ENCODE data around the gene CX3CR1.

Gene CX3CR1

DNA sequence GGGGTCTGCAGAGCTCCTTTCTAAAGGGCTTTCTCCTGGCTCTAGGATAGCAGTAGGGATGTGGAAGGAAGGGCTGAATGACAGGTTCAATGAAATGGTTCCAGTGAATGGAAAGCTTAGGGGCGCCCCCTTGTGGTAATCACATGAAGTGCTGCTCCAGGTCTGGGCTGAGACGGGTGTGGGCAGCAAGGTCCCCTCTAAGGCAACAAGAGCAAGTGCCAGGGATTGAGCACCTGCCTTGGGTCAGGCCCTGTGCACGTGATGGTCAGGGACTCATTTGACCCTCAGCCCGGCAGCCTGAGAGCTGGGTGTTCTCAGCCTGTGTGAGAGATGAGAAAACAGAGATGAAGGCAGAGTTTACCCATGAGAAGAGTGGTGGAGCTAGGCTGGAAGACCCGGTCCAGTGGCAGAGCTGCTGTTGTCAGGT is 12.1 kb upstream of the CX3CR1 start:
- peak; percentile 20 for DNase-seq

DNA sequence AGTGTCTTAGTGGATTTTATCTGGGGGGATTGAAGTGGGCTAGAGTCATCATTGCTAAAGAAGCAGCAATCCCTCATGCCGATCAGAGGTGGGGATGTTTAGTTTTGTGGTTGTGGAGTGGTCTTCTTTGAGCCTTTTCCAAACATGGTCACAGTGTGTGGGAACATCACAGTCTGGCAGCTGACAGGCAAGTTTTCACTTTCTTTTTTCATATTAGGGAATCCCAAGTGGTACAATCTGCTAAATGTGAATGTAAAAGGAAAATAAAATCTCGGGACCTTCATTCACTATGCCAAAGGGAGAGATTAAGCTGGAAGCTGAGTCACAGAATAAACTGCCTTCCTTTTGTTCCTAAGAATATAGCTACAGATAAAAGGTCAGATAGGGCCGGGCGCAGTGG is 10.4 kb upstream of the CX3CR1 start:
- DNase-seq: no peak

DNA sequence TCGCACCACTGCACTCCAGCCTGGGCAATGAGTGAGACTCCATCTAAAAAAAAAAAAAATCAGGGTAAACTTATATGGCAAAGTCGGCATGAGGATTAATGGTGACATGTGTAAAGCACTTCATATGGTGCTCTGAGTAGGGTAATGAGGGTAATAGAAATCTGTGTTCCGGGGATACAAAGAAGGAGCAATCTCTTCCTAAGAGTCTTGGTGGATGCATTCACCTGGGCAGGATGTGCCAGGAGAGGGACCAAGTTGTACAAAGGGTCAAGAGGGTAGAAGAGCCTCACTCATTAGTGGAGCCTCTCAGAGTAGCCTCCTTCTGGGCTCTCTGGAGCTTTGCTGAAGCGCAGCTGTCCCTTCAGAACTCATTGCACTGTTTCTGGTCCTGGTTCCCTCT is 9.3 kb upstream of the CX3CR1 start:
- DNase-seq: no peak

GRCh38 chr3:39288300-39288808 is 8.5 kb upstream of the CX3CR1 start:
- peak; percentile 71 for DNase-seq

- no peak for DNase-seq
These were observed 7.7 kb upstream of the CX3CR1 start for GRCh38 chr3:39287216-39288164.

GRCh38 chr3:39286771-39287170 is 6.9 kb upstream of the CX3CR1 start:
- DNase-seq: no peak

DNA sequence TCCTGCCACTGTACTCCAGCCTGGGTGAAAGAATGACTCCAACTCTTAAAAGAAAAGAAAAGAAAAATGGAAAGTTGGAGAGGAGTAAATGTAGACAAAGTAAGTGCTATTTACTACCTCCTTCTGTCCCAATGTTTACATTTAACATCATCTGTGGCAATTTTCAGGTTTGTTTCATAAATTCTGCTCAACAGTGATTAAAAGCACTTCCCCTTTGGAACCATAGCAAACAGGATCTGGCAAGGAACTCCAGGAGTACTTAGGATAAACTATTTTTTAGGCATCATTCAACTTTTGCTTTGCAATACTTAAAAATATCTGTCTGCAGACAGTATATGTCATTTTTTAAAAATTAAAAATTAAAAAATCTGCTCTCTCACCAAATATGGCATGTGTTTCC is 5.5 kb upstream of the CX3CR1 start:
- DNase-seq: no peak

- no peak for DNase-seq
These were observed 4.6 kb upstream of the CX3CR1 start for GRCh38 chr3:39284457-39284881.

GRCh38 chr3:39282057-39282456 is 2.2 kb upstream of the CX3CR1 start:
- no peak for DNase-seq

DNA sequence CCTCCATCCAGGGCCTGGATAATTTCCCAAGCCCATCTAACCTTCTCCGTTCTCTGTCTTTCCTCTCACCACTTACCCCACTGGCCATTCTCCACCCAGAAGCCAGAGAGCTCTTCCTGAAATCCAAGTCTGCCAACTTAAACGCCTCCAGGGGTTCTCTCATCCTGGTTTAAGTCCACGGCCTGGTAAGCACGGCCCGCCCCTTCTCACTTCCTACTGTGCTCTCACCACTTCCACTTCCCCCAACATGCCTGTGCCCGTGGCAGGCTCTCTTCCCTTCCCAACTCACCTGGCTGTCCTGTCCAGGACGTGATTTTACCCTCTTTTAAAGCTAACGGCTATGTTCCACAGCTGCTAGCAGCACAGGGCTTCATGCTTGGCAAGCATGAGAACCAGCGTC is 1.7 kb upstream of the CX3CR1 start:
- no peak for DNase-seq

DNA sequence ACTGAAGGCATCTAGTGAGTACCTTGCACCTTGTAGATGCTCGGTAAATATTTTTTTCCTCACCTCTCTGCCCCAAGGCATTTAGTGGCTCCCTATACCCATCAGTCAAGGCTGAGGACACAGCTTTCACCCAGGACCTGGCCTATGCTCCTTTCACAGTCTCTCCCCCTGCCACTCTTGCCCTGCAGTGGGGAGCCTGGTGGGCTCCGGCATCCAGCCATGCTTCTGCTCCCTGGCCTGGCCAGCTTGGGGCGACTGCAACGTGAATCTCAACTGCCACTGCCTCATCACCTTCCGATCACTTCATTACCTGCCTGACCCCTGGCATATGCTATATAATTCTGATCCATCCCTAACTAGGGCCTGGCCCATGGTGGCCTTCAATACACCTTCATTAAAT is 735 bp upstream of the CX3CR1 start:
- DNase-seq: no peak

- DNase-seq: no peak
These were observed 1.3 kb downstream of the CX3CR1 start for GRCh38 chr3:39278616-39278935.

GRCh38 chr3:39277893-39278615 is 1.8 kb downstream of the CX3CR1 start:
- DNase-seq: no peak

- no peak for DNase-seq
These were observed 3.1 kb downstream of the CX3CR1 start for GRCh38 chr3:39276746-39277145.

- DNase-seq: no peak
These were observed 3.8 kb downstream of the CX3CR1 start for GRCh38 chr3:39275963-39276593.

DNA sequence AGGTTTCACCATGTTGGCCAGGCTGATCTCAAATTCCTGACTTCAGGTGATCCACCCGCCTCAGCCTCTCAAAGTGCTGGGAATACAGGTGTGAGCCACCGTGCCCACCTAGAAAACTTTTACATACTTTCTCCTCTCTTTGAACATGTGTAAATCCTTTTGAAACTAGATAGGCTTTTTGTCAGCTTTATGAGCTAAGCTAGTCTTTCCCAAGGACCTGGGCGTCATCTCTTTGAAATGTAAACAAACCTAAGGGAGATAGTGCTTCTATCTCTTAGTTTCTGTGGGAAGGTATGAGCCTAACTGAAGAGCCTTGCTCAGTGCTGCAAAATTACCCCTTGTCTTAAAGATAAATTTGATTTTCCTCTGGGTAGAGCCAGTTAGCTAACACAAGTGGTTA is 4.8 kb downstream of the CX3CR1 start:
- peak; percentile 77 for DNase-seq

- DNase-seq: no peak
These were observed 6.7 kb downstream of the CX3CR1 start for GRCh38 chr3:39273119-39273518.

DNA sequence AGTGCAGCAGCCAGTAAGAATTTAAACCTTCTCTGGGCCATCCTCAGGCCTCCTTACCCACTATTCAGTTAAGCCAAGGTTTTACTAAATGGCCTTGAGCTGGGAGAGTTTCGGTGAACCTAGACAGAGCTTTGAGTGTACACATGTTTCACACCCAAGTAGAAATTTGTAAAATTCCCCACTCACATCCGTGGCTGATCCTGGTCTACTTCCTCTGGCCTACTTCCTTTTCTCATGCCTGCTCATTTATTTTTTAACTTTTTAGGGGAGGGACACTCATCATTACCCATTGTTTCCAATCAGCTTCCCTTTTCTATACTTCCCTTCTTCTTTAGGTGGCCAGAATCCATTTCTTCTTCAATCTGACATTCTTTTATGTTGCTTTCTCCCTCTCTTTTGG is 7.6 kb downstream of the CX3CR1 start:
- DNase-seq: no peak

GRCh38 chr3:39271363-39271914 is 8.4 kb downstream of the CX3CR1 start:
- no peak for DNase-seq

GRCh38 chr3:39269528-39269927 is 10.3 kb downstream of the CX3CR1 start:
- no peak for DNase-seq

- DNase-seq: no peak
These were observed 11.3 kb downstream of the CX3CR1 start for GRCh38 chr3:39268549-39268900.

DNA sequence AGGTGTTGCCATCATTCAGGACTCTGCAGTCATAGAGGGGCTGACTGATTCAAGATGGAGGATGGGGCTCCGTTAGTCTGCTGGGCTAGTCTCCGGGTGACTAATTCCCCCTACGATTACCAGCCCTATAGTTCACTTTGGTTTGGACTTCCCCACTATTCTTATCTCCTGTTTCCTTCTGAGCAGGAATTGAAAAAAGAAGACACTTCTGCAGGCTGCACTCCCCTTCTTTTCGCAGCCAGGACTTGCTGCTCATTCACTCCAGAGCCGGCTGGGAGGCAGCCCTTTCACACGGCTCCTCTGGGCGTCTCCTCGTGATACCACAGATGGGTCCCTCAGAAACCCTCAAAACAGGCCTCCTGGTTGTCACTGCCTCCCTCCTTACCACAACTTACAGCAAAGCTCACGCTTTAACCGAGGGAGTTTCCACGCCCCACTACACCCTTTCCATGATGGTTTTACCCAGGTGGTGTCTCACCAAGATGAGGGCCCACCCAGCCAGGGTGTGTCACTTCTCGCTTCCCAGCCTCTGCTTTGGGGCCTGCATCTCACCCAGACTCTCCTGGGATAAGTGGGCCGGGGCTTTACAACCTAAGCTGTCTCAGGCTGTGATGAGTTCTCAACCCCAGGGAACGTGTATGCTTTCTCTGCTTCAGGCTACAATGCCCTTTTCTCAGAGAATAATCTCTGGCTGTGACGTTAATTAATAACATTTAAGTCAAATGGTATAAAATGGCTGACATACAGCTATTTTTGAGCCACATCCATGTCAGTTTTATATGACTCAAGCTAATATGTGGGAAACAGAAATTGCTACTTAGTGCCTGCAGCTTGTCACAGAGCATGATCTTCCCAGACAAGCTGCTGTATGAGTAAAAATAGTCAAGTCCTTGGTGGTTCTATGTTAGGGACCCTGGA is 11.9 kb downstream of the CX3CR1 start:
- DNase-seq: no peak

Data from NCI-H226 (cell line).